HPDE6-E6E7 (cell line): ENCODE results near the gene RRP36.
"Not testable (repeated sequence)": the region's sequence is repeated elsewhere in the genome, so short reads cannot be mapped to it uniquely, and the experiment has no call there.

Experiments
- DNase-seq: peaks from one replicate; pipeline ENCODE4 v3.0.0; 2011; ENCODE audit warnings: missing footprints; ENCODE audit errors: extremely low spot score

RRP36 gene

DNA sequence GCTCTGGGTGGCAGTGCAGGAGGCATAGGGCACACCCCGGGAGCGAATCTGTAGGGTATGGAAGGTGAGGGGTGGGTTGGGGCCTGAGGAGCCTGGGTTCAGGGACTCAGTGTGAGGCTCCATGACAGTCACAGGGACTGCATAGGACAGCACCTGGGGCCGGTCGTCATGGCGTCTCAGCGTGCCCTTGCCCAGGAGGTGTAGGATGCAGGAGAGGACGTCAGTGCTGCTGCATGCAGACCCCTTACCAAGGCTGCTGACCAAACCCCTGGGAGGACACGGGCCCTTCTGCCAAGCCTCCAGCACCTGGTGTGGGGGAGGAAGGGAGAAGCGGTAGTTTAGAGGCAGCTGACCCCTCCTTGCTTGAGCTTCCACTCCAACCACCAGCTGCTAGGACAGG lies 16.3 kb downstream of the RRP36 start:
- DNase-seq: no peak

GRCh38 chr6:43038727-43039126 lies 17.3 kb downstream of the RRP36 start:
- DNase-seq: no peak

GRCh38 chr6:43040542-43041257 lies 19.3 kb downstream of the RRP36 start:
- DNase-seq: no peak

- not testable (repeated sequence) for DNase-seq
Observed at GRCh38 chr6:43041475-43041874, 20.1 kb downstream of the RRP36 start.

DNA sequence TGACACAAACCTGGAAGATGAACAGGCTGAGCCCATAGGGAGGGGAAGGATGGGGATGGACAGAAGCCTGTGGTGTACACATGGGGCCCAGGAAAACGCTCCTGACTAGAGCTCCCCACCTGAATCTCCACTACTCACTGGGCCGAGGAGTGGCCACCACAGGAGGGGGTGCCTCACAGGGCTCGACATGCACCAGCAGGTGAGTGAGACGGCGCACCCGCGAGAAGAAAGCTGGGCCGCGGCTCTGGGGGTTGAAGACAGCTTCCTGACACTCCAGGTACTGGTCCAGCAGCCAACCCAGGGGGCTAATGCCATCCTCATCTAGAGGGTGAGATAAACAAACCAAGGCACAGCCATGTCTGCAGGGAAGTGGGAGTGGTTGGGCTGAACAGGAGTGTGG lies 21.9 kb downstream of the RRP36 start:
- no peak for DNase-seq

- DNase-seq: no peak
Observed at GRCh38 chr6:43045371-43045930, 24.0 kb downstream of the RRP36 start.

- DNase-seq: no peak
Observed at GRCh38 chr6:43047998-43048397, 26.6 kb downstream of the RRP36 start.

GRCh38 chr6:43050981-43051380 lies 29.6 kb downstream of the RRP36 start:
- DNase-seq: no peak

GRCh38 chr6:43052225-43052841 lies 30.9 kb downstream of the RRP36 start:
- DNase-seq: no peak

GRCh38 chr6:43052842-43053544 lies 31.6 kb downstream of the RRP36 start:
- DNase-seq: peak; percentile 16

DNA sequence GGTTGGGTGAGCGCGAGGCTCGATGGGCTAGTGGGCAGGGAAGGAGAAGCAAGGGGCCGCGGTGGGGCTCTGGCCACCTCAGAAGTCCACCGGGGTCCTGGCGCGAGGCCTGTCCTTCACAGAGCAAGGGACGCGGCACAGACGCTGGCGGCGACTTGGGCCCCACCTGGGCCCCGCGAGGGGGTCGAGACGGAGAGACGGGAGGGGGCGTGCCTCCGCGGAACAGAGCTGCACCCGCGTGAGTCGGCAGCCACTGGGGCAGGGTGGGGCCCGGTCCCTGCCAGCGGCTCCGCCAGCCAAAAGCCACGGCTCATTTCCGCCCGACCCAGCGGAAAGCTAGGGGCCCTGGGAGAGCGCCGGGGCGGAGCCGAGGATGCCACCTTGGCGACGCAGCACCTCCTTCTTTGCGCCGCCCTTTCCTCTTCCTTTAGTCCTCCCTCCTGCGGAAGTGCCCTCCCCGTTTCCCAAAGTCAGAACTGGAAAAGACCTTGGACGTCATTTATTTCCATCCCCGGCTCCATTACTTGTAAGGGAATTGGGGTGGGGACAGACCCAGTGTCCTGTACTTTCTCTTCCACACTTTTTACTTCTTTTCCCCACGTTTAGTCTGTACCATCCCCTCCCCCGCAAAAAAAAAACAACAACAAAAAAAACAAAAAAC lies 32.3 kb downstream of the RRP36 start, which contains the start of gene CUL7:
Gene CUL7 (minus strand): TSS at position 307 of the 661 bp plus-strand sequence. CDS start 1,063 bp downstream, outside the sequence.
- peak; percentile 98 for DNase-seq

GRCh38 chr6:43054206-43054943 lies 33.0 kb downstream of the RRP36 start:
- DNase-seq: no peak

DNA sequence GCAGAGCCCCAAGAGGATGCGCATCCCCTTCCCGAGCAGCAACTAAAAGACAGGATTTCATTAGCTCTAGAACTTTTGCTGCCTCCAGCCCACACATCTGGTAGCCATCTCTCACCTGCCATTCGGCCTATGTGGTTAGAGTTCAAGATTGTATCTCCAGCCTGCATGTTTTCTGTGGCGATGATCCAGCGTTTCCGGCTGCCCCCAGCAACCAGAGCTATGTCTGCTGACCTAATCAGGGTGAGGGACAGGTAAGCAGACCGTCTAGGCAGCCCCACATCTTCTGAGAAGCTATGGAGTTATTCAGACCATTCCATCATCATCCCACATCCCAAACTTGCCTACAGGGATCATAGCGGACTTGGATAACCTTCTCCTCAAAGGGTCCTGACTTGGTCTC lies 34.5 kb downstream of the RRP36 start:
- no peak for DNase-seq

GRCh38 chr6:43058531-43058930 lies 37.1 kb downstream of the RRP36 start:
- DNase-seq: no peak

GRCh38 chr6:43059168-43060033 lies 38.0 kb downstream of the RRP36 start, which contains the start of the genes KLC4 and MRPL2:
Gene KLC4 (plus strand): TSS chr6:43059631. CDS start chr6:43061336, 1,705 bp downstream.
Gene MRPL2 (minus strand): TSS chr6:43059434. CDS start chr6:43059381, 53 bp downstream.
- peak; percentile 100 for DNase-seq

- peak; percentile 42 for DNase-seq
Observed at GRCh38 chr6:43060034-43060754, 38.8 kb downstream of the RRP36 start.

GRCh38 chr6:43060755-43061633 lies 39.6 kb downstream of the RRP36 start:
- no peak for DNase-seq

GRCh38 chr6:43061861-43062260 lies 40.4 kb downstream of the RRP36 start:
- no peak for DNase-seq
